Medulla oblongata (tissue), 1 donor: ENCODE results near the gene CST8.
"Not testable (repeated sequence)": the region's sequence is repeated elsewhere in the genome, so short reads cannot be mapped to it uniquely, and the experiment has no call there.

Experiments
- DNase-seq: peaks from one replicate; pipeline ENCODE4 v3.0.0-alpha.2; 2015; ENCODE audit errors: extremely low spot score

Gene CST8, protein sequence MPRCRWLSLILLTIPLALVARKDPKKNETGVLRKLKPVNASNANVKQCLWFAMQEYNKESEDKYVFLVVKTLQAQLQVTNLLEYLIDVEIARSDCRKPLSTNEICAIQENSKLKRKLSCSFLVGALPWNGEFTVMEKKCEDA

GRCh38 chr20:23490817-23491216, at the start of gene CST8:
Gene CST8, plus strand, starts transcription at chr20:23491117. Its CDS starts 551 bp downstream, at chr20:23491668.
- DNase-seq = no peak

DNA sequence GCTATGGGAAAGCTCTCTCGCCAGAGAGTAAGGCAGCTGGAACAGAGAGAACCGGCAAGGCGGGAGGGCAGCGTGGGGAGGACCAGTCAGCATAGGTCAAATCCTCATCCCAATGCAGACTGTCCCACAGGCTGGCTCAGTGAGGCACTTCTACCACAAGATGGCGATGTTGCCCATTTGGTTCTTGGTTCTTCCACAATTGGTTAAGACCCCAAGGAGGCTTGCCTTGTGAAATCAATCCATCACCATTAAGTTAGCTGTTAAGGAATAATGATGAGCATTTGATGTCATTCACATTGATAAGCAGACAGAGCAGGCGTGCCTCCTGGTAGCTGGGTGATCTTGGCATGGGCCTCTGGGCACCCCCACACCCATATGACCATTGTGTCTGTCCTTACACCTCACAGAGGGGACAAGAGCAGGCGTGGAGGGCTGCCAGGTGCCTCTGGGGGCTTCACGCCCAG, 49.0 kb upstream of the CST8 start:
- peak; percentile 94 for DNase-seq

DNA sequence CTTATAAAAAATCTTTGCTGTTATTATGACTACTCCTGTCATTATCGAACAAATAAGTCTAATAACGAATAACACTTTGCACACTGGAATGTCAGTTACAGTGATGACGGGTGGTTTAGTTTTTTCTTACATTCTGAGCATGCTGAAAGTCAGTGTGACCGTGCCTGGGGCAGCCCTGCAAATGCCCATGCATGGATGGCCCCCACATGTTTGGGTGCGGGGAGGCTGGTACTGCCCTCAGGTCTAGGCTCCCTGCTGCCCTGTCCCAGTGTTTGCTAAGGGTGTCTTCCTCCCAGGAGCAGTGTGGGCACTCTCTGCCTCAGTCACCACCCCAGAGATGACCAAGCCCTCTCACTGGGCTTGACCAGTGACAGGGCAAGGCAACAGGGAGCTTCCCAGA, 48.5 kb upstream of the CST8 start:
- no peak for DNase-seq

DNA sequence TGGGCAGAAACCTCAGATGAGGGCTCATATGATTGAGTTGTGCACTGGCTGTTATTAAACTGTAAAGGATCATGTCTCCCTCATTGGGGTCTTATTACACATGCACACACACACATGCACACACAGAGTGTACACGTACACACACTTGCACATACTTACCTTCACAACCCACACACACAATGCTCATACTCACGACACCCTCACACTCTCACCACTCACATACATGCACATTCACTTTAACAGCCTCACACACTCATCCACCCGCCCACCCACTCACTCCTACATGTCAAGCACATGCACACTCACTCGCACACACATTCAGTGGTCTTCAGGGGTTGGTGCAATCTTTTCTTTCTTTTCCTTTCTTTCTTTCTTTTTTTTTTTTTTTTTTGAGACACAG, 46.1 kb upstream of the CST8 start:
- no peak for DNase-seq

DNA sequence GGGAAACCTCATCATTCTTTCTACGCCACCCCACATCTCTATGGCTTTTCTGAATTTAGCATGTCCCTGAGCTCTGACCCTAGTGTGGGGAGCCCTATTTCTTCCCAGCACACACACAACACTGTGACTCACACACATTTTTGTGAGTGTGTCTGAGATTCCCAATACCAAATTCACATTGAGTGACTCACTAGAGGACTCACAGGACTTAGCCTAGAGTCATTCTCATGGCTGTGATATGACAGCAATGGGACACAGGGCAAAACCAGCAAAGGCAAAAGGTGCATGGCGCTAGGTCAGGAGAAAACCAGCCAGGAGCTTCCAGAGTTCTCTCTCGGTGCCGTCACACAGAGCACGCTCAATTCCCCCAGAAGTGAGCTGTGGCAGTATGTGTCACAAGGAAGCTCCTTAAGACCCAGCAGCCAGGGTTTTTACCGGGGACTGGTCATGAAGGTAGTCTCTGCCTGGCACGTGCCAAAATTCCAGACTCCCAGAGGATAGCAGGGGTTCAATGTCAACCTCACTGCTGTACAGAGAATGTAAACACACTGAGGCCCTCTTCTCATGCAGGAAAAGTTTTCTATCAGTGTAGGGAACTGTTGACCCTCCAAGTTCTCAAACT, 45.2 kb upstream of the CST8 start:
- DNase-seq = no peak

DNA sequence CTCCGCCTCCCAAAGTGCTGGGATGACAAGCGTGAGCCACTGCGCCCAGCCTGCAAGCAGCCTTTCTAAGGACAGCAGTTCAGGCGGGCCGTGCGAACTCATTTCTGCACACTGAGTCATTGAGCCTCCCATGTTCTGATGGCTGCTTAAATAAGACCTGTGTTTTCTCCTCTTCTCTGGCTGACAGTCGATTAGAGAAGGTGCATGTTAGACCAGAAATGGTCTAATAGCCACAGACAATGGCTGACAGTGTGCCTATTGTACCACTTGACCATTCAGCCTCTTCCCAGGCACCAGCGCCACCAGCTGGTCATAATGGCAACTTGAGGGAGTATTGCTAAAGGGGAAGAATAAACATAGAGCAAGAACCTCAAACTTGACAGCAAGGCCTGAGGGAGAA, 44.4 kb upstream of the CST8 start:
- DNase-seq = peak; percentile 89

DNA sequence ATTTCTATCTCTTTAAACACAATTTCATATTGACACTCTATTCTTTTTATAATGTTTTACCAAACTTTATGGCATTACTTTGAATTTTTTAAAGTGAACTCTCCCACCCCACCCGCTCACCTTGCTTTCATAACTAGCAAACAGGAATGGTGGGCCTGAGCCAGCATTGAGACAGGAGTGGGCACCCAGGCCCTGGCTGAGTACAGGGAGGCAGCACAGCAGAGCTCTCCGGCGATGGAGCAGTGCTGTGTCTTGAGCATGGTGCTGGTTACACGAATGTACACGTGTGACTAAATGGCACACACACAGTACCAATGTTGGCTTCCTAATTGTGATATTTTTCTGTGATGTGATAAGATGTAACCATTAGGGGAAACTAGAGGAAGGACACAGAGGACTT, 42.8 kb upstream of the CST8 start:
- DNase-seq = no peak

DNA sequence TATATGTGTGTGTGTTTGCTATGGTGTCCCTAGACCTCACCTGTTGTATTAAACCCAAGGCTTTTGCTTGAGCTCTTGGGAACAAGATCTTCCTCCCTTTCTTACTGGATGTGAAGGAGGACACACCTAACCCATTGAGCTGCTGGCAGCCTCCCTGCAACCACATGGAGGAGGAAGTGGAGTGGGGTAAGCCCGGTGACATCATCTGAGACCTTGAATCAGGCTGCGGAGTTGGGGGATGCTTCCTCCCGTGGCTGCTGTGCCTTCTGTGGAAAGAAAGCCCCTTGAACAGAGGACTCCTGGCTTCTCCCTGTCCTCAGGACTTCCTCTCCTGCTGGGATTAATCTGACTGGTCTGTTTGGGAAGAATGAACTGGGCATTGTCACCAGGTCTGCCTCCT, 41.5 kb upstream of the CST8 start:
- no peak for DNase-seq

DNA sequence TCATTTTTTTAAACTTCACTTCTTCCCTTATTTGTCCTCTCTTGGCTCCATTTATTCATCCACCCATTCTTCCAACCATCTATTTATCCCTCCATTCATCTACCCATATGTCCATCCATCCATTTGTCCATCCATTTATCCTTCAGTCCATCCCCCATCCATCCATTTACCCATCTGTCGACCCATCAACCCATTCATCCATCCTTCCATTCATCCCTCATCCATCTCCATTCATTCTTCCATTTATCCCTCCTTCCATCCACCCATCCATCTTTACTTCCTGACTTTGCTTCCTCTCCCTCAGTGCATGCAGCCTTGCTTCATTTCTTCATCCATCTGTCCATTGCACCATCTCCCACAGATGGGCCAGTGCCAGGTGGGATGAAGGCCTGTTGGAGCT, 40.0 kb upstream of the CST8 start:
- no peak for DNase-seq

DNA sequence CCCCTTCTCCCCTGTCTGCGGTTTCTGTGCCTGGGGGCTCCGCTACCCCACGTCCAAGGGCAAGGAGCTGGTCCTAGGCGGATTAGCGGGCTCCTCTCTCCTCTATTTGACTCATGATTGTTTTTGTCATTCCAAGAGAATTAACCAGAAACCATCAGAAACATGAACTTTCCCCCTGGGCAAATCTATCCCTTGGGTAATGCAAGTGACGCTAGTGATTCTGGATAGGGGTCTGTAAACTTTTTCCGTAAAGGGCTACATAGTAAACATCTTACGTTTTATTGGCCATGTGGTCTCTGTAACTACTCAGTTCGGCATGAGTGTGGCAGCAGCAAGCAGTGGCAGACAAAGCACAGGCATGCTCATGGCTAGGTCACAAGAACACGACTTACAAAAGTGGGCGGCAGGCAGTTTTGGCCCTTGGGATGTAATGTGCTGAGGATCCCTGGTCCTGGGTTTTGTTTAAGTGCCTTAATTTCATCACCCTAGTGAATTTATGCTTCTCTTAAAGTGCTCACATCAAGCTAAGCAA, 38.9 kb upstream of the CST8 start:
- DNase-seq = no peak

- DNase-seq = no peak
Measured at GRCh38 chr20:23452776-23453175, 38.1 kb upstream of the CST8 start, which contains the start of gene CST11. Gene CST11, minus strand, starts transcription at chr20:23452876. Its CDS starts 65 bp downstream, at chr20:23452811.

- no peak for DNase-seq
Measured at GRCh38 chr20:23453549-23454543, 37.1 kb upstream of the CST8 start.

- DNase-seq = no peak
Measured at GRCh38 chr20:23454816-23455215, 36.1 kb upstream of the CST8 start.

DNA sequence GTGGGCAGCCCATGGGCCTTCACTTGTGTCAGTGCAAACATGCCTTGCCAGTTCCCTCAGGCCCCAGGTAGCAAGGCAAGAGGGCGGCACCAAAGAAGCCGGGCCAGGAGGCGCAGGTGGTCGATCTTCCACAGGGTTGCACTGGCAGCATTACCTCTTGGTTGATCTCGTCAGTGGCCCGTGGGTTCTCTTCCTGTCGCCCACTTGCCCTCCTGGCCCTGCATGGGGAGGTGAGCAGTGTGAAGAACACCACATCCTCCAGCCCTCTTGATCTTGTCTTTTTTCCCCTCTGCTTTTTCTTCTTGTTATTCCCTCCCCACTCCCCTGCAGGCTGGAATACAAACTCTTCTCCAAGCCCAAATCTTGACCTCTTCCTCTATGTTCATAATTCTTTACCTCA, 35.3 kb upstream of the CST8 start:
- no peak for DNase-seq

GRCh38 chr20:23456409-23456808, 34.5 kb upstream of the CST8 start:
- DNase-seq = no peak

DNA sequence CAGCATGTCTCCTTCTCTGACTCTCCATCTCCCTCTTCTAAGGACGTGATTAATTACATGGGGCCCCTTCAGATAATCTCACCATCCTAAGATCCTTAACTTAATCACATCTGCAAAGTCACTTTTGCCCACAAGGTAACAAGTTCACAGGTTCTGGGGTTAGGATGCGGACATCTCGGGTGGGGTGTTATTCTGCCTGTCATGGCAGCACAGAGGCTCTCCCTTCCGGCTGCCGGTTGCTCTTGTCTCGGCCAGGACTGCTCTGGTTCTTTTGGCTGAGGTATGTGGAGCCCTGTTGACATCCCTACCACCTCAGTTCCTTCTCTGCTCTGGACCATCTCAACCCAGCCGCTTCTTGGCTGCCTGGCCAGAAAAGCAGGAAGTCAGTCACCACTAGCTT, 34.0 kb upstream of the CST8 start:
- DNase-seq = no peak

GRCh38 chr20:23459461-23460150, 31.3 kb upstream of the CST8 start:
- peak; percentile 49 for DNase-seq

GRCh38 chr20:23461180-23461579, 29.7 kb upstream of the CST8 start:
- no peak for DNase-seq

- not testable (repeated sequence) for DNase-seq
Measured at GRCh38 chr20:23466961-23467360, 24.0 kb upstream of the CST8 start.

- DNase-seq = not testable (repeated sequence)
Measured at GRCh38 chr20:23472306-23472705, 18.6 kb upstream of the CST8 start.

- DNase-seq = not testable (repeated sequence)
Measured at GRCh38 chr20:23473293-23473692, 17.6 kb upstream of the CST8 start.

DNA sequence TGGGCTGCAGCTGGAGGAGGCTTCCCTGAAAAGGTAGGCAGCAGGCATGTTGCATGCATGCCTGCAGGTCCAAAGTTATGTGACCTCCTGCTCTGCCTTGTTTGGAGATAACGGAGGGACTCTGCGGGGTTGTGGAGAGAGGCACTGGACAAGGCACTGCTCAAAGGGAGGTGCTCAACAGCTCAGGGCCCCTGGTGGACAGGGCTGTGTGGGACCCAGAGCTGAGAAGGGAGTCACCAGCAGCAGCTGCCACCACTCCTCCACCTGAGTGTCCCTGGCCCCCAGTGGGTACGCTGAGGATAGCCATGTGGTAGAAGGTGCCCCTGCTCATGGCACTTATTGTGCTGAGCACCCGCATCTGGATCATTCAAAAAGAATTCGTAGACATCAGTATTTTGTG, 15.5 kb upstream of the CST8 start:
- DNase-seq = no peak
